GM19193 (cell line): ENCODE data around the gene SORCS2.

ENCODE experiments used
- POLR2A ChIP-seq: IDR thresholded peaks from 4 replicates; pipeline ENCODE4 v1.6.1; 2011; ENCODE audit not compliant: insufficient read depth, insufficient read length; ENCODE audit errors: extremely low read depth

Gene SORCS2

GRCh38 chr4:7473081-7473480, 280.7 kb downstream of the SORCS2 start:
- TF ChIP-seq POLR2A, result no peak

DNA sequence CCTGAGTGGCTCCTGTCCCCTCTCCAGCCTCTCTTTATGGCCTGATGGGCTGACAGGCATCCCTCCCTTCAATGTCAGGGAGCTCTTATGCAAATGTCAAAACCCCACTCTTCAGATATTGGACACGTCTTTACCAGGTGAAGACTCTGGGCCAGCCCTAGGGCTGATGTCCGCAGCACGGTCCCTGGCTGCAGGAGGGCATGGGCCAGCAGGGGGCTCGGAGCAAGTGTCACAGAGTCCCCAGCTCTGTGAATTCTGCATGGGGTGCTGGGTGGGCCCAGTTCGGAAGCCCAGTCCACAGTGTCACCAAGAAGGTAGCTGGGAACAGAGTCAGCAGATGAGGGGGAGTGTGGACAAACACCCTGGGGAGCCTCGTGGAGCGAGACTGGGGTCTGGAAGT, 282.0 kb downstream of the SORCS2 start:
- TF ChIP-seq POLR2A, result no peak

- TF ChIP-seq POLR2A, result no peak
Measured at GRCh38 chr4:7475207-7475606, 282.9 kb downstream of the SORCS2 start.

DNA sequence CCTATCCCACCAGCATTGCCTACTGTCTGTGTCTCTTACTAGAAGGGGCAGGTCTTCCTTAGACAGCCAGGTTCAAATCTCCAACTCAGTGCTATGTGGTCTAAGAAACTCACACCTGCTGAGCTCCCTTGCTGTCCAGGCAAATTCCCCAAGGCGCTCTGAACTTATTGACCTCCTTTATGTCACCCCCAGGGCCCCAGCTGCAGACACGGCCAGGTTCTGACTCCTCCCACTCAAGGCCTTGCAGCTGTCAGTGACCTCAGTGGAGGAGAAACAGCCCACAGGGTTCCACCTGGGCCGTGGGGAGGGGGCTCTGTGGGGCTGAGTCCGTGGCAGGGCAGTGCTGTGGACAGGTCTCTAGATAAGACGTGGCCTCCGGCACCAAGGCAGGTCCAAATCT, 284.5 kb downstream of the SORCS2 start:
- TF ChIP-seq POLR2A, result no peak

DNA sequence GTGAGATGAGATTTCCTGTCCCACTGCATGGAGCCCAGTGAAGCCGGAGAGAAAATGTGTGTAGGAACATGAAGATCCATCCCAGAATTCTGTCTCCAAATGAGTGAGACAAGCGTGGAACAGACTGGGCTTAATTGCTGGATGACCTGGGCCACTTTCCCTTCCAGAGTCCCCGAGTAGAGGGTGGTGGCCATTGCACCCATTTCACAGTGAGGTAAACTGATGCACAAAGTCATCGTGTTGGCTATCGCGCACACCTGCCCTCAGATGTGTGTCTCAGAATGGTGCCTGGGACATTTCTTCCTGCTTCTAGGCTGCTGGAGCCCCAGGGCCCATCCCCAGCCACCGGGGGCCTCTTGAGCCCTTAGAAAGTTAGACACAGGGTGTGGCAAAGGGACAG, 285.4 kb downstream of the SORCS2 start:
- TF ChIP-seq POLR2A, result no peak

GRCh38 chr4:7478665-7479064, 286.3 kb downstream of the SORCS2 start:
- no peak for TF ChIP-seq POLR2A

DNA sequence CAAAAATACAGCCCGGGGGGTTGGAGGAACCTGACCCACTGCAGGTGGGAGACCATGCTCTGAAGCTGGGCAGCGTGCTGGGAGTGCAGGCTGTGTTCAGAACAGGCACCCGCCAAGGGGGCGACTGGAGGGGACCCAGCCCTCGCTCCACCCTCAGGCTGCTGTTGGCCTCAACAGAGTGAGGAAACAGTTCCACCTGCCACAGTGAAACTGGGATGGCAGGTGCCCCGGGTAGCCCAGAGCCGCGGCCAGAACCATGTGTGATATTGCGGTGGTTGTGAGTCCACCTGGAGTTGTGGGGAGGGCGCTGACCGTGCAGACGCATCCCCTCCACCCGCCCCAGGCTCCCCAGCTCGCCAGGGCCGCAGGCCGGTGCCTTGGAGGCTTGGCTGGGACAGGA, 288.1 kb downstream of the SORCS2 start:
- no peak for TF ChIP-seq POLR2A

DNA sequence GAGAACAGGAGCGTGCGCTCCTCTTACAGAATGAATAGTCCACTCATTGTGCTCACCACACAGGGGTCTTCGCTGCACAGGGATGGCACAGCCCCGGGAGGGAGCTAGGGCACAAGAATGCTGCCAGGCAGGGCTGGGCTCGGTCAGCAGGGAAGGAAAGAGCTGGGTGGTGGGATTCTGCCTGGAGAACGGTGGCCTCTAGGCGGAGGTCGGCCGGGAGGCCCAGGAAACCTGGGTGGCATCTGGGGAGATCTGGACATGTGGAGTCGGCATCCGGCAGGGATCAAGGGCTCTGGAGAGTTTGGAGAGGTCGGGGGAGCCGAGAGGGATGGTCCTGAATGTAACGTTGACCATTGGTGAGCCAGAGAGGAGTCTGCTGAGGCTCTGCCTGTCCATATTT, 288.9 kb downstream of the SORCS2 start:
- TF ChIP-seq POLR2A, result no peak

DNA sequence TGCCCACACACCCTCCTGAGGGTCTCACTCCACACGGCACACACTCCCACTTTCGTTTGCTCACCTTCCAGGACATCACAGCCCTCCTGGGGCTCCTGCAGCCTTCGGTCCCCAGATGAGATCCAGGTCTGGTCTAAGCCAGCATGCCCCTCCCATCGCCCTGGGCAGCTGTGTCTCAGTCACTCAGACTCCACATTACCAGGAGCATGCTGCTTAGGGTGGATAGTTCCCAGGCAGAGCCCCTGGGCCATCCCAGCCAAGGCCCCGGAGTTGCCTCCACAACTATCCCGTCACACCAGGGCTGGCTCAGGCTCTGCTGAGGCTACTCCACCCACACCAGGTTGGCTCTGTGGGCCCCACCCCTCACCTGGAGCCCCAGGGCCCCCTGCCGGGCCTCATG, 292.8 kb downstream of the SORCS2 start:
- no peak for TF ChIP-seq POLR2A

GRCh38 chr4:7486101-7486500, 293.8 kb downstream of the SORCS2 start:
- TF ChIP-seq POLR2A, result no peak

DNA sequence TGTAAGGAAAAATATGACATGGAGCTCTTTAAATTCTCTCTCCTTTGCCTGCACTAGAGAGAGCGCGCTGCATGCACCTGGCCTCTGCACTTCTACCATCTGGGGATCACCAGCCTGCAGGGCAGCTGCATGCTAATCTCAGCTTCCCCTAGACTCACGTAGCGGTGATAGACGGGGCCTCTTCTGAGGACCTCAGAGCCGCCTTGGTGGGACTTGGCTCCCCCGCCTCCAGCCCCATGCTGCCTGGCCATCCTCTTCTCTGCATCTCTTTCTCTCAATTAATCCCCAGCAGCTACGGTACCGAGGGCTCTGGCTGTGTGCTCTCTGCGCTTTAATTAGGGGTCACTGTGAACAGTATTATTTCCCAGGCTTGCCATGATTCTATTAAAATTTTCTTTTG, 295.2 kb downstream of the SORCS2 start:
- TF ChIP-seq POLR2A, result no peak

DNA sequence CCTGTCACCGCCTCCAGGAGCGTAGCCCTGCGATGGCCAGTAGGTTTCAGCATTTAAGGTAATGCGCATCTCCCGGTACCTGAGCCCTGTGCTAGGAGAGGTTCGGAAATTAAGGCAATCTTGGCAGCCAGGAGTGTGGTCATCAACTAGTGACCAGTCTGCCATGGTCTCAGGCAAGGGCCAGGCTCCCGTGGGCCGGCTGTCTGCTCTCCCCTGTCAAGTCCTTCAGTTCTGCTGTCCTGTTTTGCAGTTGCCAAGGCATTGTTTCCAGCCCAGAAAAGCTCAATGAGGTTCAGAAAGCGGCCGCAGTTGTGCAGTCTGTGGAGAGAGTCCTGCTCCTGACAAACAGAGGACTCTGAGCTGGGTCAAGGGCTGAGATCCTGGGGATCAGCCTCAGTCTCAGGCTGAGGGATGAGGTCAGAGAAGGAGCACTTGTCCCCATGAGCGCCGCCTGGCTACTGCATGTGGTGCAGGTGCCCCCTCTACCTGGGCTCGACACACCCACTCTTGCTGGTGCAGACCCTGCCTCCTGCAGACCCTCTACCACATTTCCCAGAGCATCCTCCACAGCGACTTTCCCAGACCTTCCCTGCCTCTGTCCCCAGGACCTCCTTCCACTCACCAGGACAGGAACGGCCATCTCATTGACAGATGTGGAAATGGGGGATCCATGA, 295.8 kb downstream of the SORCS2 start:
- TF ChIP-seq POLR2A, result no peak

DNA sequence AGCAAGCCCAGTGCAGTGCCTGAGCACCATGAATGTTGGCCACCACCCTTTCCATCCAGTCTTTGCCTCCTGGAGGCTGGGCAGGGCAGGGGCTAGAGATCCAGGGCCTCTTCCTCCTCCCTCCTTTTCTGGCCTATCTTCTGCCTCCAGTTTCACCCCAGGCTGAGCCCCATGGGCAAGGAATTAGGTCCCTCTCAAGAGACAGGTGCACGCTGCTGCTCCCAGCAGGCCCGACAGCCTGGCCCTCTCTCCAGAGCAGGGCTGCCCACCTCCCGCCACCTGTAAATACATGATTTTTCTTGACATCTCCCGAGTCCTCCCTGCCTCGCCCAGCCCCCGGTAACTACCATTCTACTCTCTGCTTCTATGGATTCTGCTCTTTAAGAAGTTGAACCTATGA, 299.6 kb downstream of the SORCS2 start:
- no peak for TF ChIP-seq POLR2A

- no peak for TF ChIP-seq POLR2A
Measured at GRCh38 chr4:7498446-7499200, 306.3 kb downstream of the SORCS2 start.

GRCh38 chr4:7499661-7500060, 307.3 kb downstream of the SORCS2 start:
- TF ChIP-seq POLR2A, result no peak

DNA sequence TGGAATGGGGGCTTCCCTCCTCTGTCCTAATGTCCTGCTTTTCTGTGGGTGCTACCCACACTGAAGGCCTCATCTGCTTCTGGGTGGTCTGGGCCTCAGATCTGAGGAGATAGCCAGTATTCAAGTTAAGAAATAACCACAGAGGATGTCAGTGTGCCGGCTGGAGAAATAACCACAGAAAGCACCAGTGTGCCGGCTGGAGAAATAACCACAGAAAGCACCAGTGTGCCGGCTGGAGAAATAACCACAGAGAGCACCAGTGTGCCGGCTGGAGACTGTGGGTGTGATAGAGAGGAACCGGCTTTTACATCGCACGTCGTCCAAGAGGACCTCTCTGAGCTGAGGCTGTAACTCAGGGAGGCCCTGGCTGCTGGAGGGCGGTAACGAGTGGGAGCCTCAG, 308.1 kb downstream of the SORCS2 start:
- TF ChIP-seq POLR2A, result no peak
